Neural cell (in vitro differentiated cells): ENCODE results near the gene MPP1. TPM values are rescaled to one million over a fixed set of nuclear protein-coding genes. Genes with fewer than 3 reads are reported as not detected.

ENCODE experiments used
- H2AFZ ChIP-seq: fragments of 200-600, 300-800 bp; sonication (generic), shearing (Covaris generic); 2 replicates; pipeline ENCODE4 v1.6.0; 2014; ENCODE audit warnings: low read depth, mild to moderate bottlenecking, antibody characterized with exemption, low read length, moderate library complexity
- H3F3A ChIP-seq: fragments of 200-600 bp; shearing (Covaris generic); 2 replicates; pipeline ENCODE4 v1.6.1; 2016; ENCODE audit warnings: mild to moderate bottlenecking, moderate library complexity, mixed read lengths, antibody characterized with exemption, low read length; ENCODE audit not compliant: insufficient read depth, poor library complexity, severe bottlenecking
- H3K27ac ChIP-seq: fragments of 200-600, 300-800 bp; sonication (generic), shearing (Covaris generic); 2 replicates; pipeline ENCODE4 v1.5.1; 2014; ENCODE audit warnings: mild to moderate bottlenecking, low read length, moderate library complexity
- H3K27me3 ChIP-seq: fragments of 300-800, 200-600 bp; sonication (generic), shearing (Covaris generic); 2 replicates; pipeline ENCODE4 v1.6.0; 2014; ENCODE audit warnings: mild to moderate bottlenecking, low read depth, low read length, moderate library complexity; ENCODE audit not compliant: insufficient read depth
- H3K36me3 ChIP-seq: fragments of 300-800, 200-600 bp; sonication (generic), shearing (Covaris generic); 2 replicates; pipeline ENCODE4 v1.5.1; 2014; ENCODE audit warnings: mild to moderate bottlenecking, antibody characterized with exemption, low read length, moderate library complexity; ENCODE audit not compliant: insufficient read depth
- H3K4me2 ChIP-seq: fragments of 300-800, 200-600 bp; sonication (generic), shearing (Covaris generic); 2 replicates; pipeline ENCODE4 v1.6.0; 2014; ENCODE audit warnings: mild to moderate bottlenecking, low read length
- H3K4me3 ChIP-seq: fragments of 300-800, 200-600 bp; sonication (generic), shearing (Covaris generic); 2 replicates; pipeline ENCODE4 v1.5.1; 2014; ENCODE audit warnings: mild to moderate bottlenecking, low read length, moderate library complexity
- H3K79me2 ChIP-seq: fragments of 200-600 bp; shearing (Covaris generic); replicated peaks from 2 replicates; pipeline ENCODE4 v1.6.0; 2014; ENCODE audit warnings: mild to moderate bottlenecking, low read length, moderate library complexity; ENCODE audit not compliant: insufficient read depth
- H3K9ac ChIP-seq: fragments of 300-800, 200-600 bp; sonication (generic), shearing (Covaris generic); 2 replicates; pipeline ENCODE4 v1.6.1; 2016; ENCODE audit warnings: mild to moderate bottlenecking, low read length, mixed read lengths
- H3K9me2 ChIP-seq: fragments of 200-600 bp; shearing (Covaris generic); 2 replicates; pipeline ENCODE4 v1.6.1; 2016; ENCODE audit warnings: mild to moderate bottlenecking, low read length, mixed read lengths; ENCODE audit not compliant: insufficient read depth
- H3K9me3 ChIP-seq: fragments of 200-600, 300-800 bp; sonication (generic), shearing (Covaris generic); 2 replicates; pipeline ENCODE4 v1.6.1; 2016; ENCODE audit warnings: mild to moderate bottlenecking, mixed run types, low read length, moderate library complexity, mixed read lengths
- H4K20me1 ChIP-seq: fragments of 200-600 bp; shearing (Covaris generic); 2 replicates; pipeline ENCODE4 v1.6.1; 2016; ENCODE audit warnings: mild to moderate bottlenecking, mixed run types; ENCODE audit not compliant: insufficient read depth
- EP300 ChIP-seq: fragments of 450-650 bp; conservative IDR thresholded peaks from 2 replicates; pipeline ENCODE4 v1.6.1; 2014; ENCODE audit warnings: antibody characterized with exemption, mild to moderate bottlenecking, moderate library complexity; ENCODE audit not compliant: poor library complexity, severe bottlenecking
- EZH2 ChIP-seq: fragments of 200-600, 300-800 bp; shearing (Covaris generic), sonication (generic); IDR thresholded peaks from 2 replicates; pipeline ENCODE4 v1.6.1; 2014; ENCODE audit warnings: antibody characterized with exemption, low read length, borderline replicate concordance, mild to moderate bottlenecking; ENCODE audit not compliant: insufficient read depth, poor library complexity, severe bottlenecking
- MXI1 ChIP-seq: fragments of 450-650 bp; conservative IDR thresholded peaks from 2 replicates; pipeline ENCODE4 v1.6.1; 2014; ENCODE audit warnings: antibody characterized with exemption, mild to moderate bottlenecking; ENCODE audit not compliant: poor library complexity, severe bottlenecking
- POLR2AphosphoS5 ChIP-seq: IDR thresholded peaks from 2 replicates; pipeline ENCODE4 v1.6.1; 2012
- RAD21 ChIP-seq: fragments of 450-650 bp; conservative IDR thresholded peaks from 2 replicates; pipeline ENCODE4 v1.6.1; 2014; ENCODE audit warnings: antibody characterized with exemption, mild to moderate bottlenecking, moderate library complexity
- SMC3 ChIP-seq: fragments of 450-650 bp; conservative IDR thresholded peaks from 2 replicates; pipeline ENCODE4 v1.6.1; 2014; ENCODE audit warnings: antibody characterized with exemption, mild to moderate bottlenecking, moderate library complexity; ENCODE audit not compliant: poor library complexity
- TAF1 ChIP-seq: IDR thresholded peaks from 2 replicates; pipeline ENCODE4 v1.6.1; 2012; ENCODE audit warnings: low read depth
- polyA plus RNA-seq: library from polyadenylated mRNA; depleted of rRNA; stranded (reverse); fragments of >200 nt; gene quantifications from 2 replicates; pipeline ENCODE4 v1.2.3, GENCODE V29; 2014
- TF ChIP-seq, protein P1 (sequence below): fragments of 450-650 bp; IDR thresholded peaks from 2 replicates; pipeline ENCODE4 v1.5.1; 2014; ENCODE audit warnings: antibody characterized with exemption, mild to moderate bottlenecking, moderate library complexity; ENCODE audit not compliant: poor library complexity, severe bottlenecking
- TF ChIP-seq, protein P2 (sequence below): IDR thresholded peaks from 2 replicates; pipeline ENCODE4 v1.6.1; 2012; ENCODE audit warnings: borderline replicate concordance

The MPP1 gene
- polyA plus RNA-seq, 1 donor from 2014 or later: 17.5 TPM

DNA sequence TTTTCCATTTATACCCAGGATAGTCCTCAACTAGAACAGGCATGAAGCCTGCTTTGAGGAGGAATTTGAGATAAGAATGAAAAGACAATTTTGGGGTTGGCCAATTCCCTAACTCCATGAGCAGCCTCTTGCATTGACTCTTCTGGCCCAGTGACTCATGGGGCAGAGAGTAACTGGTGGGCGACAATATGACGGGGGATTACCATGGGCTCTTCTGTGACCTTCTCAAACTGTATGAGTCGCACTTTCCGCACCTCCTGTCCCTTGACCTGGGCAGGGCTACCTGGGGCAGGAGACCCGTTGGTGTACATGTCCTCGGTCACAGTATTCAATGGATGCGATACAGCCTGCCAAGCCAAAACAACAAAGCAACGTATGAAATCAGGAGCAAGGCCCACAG, 13.3 kb downstream of the MPP1 start:
- Histone ChIP-seq H4K20me1 (no peaks in the 10 kb centered on the region), H3K4me2 (no peak overlapping the region), H3K36me3 (no peaks in the 10 kb centered on the region), H3K9me2 (no peaks in the 10 kb centered on the region), H3K4me3 (no peak overlapping the region), H3K27ac (no peak overlapping the region), H3K9ac (no peak overlapping the region), H3K27me3 (no peaks in the 10 kb centered on the region), H3K79me2 (no peaks in the 10 kb centered on the region), H3F3A (no peaks in the 10 kb centered on the region), H2AFZ (no peak overlapping the region), H3K9me3 (no peaks in the 10 kb centered on the region)
- no peak for TF ChIP-seq RAD21
- TF ChIP-seq MXI1: no peak
- TF ChIP-seq, protein P1, sequence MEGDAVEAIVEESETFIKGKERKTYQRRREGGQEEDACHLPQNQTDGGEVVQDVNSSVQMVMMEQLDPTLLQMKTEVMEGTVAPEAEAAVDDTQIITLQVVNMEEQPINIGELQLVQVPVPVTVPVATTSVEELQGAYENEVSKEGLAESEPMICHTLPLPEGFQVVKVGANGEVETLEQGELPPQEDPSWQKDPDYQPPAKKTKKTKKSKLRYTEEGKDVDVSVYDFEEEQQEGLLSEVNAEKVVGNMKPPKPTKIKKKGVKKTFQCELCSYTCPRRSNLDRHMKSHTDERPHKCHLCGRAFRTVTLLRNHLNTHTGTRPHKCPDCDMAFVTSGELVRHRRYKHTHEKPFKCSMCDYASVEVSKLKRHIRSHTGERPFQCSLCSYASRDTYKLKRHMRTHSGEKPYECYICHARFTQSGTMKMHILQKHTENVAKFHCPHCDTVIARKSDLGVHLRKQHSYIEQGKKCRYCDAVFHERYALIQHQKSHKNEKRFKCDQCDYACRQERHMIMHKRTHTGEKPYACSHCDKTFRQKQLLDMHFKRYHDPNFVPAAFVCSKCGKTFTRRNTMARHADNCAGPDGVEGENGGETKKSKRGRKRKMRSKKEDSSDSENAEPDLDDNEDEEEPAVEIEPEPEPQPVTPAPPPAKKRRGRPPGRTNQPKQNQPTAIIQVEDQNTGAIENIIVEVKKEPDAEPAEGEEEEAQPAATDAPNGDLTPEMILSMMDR: no peak
- TF ChIP-seq EZH2: no peak
- no peak for TF ChIP-seq TAF1
- TF ChIP-seq EP300: no peak
- TF ChIP-seq, protein P2, sequence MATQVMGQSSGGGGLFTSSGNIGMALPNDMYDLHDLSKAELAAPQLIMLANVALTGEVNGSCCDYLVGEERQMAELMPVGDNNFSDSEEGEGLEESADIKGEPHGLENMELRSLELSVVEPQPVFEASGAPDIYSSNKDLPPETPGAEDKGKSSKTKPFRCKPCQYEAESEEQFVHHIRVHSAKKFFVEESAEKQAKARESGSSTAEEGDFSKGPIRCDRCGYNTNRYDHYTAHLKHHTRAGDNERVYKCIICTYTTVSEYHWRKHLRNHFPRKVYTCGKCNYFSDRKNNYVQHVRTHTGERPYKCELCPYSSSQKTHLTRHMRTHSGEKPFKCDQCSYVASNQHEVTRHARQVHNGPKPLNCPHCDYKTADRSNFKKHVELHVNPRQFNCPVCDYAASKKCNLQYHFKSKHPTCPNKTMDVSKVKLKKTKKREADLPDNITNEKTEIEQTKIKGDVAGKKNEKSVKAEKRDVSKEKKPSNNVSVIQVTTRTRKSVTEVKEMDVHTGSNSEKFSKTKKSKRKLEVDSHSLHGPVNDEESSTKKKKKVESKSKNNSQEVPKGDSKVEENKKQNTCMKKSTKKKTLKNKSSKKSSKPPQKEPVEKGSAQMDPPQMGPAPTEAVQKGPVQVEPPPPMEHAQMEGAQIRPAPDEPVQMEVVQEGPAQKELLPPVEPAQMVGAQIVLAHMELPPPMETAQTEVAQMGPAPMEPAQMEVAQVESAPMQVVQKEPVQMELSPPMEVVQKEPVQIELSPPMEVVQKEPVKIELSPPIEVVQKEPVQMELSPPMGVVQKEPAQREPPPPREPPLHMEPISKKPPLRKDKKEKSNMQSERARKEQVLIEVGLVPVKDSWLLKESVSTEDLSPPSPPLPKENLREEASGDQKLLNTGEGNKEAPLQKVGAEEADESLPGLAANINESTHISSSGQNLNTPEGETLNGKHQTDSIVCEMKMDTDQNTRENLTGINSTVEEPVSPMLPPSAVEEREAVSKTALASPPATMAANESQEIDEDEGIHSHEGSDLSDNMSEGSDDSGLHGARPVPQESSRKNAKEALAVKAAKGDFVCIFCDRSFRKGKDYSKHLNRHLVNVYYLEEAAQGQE: no peak
- no peak for TF ChIP-seq SMC3
- no peak for TF ChIP-seq POLR2AphosphoS5

DNA sequence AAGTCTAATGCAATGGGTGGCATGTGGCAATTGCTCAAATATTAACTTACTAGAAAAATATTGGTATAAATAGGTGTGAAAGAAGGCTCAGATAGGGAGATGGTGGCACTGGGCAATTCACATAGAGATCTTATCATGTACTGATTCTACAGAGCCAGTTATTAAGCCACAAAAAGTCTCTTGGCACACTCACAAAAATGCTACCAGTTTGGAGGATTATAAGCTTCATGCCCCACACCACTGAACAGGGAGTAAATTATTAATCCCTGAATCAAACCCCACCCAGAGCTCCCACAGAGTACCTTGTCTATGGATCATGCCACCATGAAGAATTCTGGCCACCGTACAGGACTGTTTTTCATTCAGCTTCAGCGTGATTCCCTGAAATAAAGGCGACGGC, 13.8 kb downstream of the MPP1 start:
- H2AFZ ChIP-seq: no peak overlapping the region
- no peaks in the 10 kb centered on the region for H3F3A ChIP-seq
- H3K4me3 ChIP-seq: no peak overlapping the region
- TF ChIP-seq POLR2AphosphoS5 (no peak), RAD21 (no peak), TAF1 (no peak), EP300 (no peak), SMC3 (no peak), MXI1 (no peak), EZH2 (no peak)
- TF ChIP-seq, protein P1: no peak
- TF ChIP-seq, protein P2: no peak
- H3K27me3 ChIP-seq: no peaks in the 10 kb centered on the region
- no peak overlapping the region for H3K9ac ChIP-seq
- H3K4me2 ChIP-seq: no peak overlapping the region
- no peaks in the 10 kb centered on the region for H3K79me2 ChIP-seq
- no peaks in the 10 kb centered on the region for H3K36me3 ChIP-seq
- H3K27ac ChIP-seq: no peak overlapping the region
- H3K9me2 ChIP-seq: no peaks in the 10 kb centered on the region
- no peaks in the 10 kb centered on the region for H3K9me3 ChIP-seq
- H4K20me1 ChIP-seq: no peaks in the 10 kb centered on the region
